ENCODE data around the gene SHANK1. TPM values are rescaled to one million over a fixed set of nuclear protein-coding genes. Genes with fewer than 3 reads are reported as not detected.

The SHANK1 gene
- total RNA-seq, 3 donors from 2014 or later, result 0.59 to 0.98 TPM; not detected in 1

Other genes with a start within 250 kb of the SHANK1 start
- gene EMC10, start 243.3 kb downstream of the SHANK1 start, total RNA-seq, result 10 to 100 TPM; 38.0 to 78.2 (median 64.6) TPM
- gene GARIN5A, start 243.0 kb downstream of the SHANK1 start, total RNA-seq, result 1 to 10 TPM in 2 of 3 donors, under 1 TPM in 1; 0.98 to 1.3 (median 1.1) TPM
- 10 to 100 TPM; 14.7 to 26.7 (median 20.3) TPM for gene JOSD2, start 208.6 kb downstream of the SHANK1 start, total RNA-seq
- gene ASPDH, start 205.9 kb downstream of the SHANK1 start, total RNA-seq, result not detected
- gene LRRC4B, start 151.4 kb downstream of the SHANK1 start, total RNA-seq, result 1 to 10 TPM in 2 of 3 donors, under 1 TPM in 1; 0.16 to 1.3 (median 1.2) TPM
- 1 to 10 TPM in 1 of 3 donors, under 1 TPM in 1, not detected in 1; 0.33 to 1.3 TPM for gene SYT3, start 79.9 kb downstream of the SHANK1 start, total RNA-seq
- gene C19orf81, start 70.4 kb downstream of the SHANK1 start, total RNA-seq, result not detected
- gene CLEC11A, start 3.6 kb upstream of the SHANK1 start, total RNA-seq, result 10 to 100 TPM; 16.4 to 24.3 (median 20.6) TPM
- gene GPR32, start 50.7 kb upstream of the SHANK1 start, total RNA-seq, result not detected
- gene ACP4, start 70.6 kb upstream of the SHANK1 start, total RNA-seq, result not detected
- under 1 TPM in 2 of 3 donors, not detected in 1; 0.33 to 0.44 TPM for gene KLK1, start 104.0 kb upstream of the SHANK1 start, total RNA-seq
- gene KLK15, start 113.8 kb upstream of the SHANK1 start, total RNA-seq, result not detected
- 10 to 100 TPM in 1 of 3 donors, under 1 TPM in 1, not detected in 1; 0.32 to 45.2 TPM for gene KLK3, start 135.1 kb upstream of the SHANK1 start, total RNA-seq
- gene KLK2, start 153.6 kb upstream of the SHANK1 start, total RNA-seq, result 10 to 100 TPM in 1 of 3 donors, under 1 TPM in 2; 0.44 to 14.7 (median 0.48) TPM
- gene KLK4, start 191.6 kb upstream of the SHANK1 start, total RNA-seq, result not detected
- gene KLK5, start 233.2 kb upstream of the SHANK1 start, total RNA-seq, result 100 to 1,000 TPM in 1 of 3 donors, 10 to 100 TPM in 1, not detected in 1; 16.1 to 182 TPM
- gene KLK6, start 249.8 kb upstream of the SHANK1 start, total RNA-seq, result 10 to 100 TPM in 1 of 3 donors, under 1 TPM in 1, not detected in 1; 0.98 to 14.8 TPM